ENCODE results near the gene C1QTNF8. TPM values are rescaled to one million over a fixed set of nuclear protein-coding genes. Genes with fewer than 3 reads are reported as not detected.

C1QTNF8 gene
- total RNA-seq, 1 experiment from 2014 or later = 2.9 TPM

GRCh38 chr16:1127971-1128715, 32.1 kb upstream of the C1QTNF8 start:
- DNase-seq (ENCODE audit: low spot score) = no peak

GRCh38 chr16:1127101-1127500, 31.1 kb upstream of the C1QTNF8 start:
- DNase-seq (ENCODE audit: low spot score) = no peak

- no peak for DNase-seq (ENCODE audit: low spot score)
These were observed 30.5 kb upstream of the C1QTNF8 start for GRCh38 chr16:1126586-1126985.

- no peak for DNase-seq (ENCODE audit: low spot score)
These were observed 30.0 kb upstream of the C1QTNF8 start for GRCh38 chr16:1126044-1126443.

GRCh38 chr16:1125471-1125870, 29.4 kb upstream of the C1QTNF8 start:
- no peak for DNase-seq (ENCODE audit: low spot score)

- DNase-seq (ENCODE audit: low spot score) = no peak
These were observed 28.8 kb upstream of the C1QTNF8 start for GRCh38 chr16:1124795-1125194.

- DNase-seq (ENCODE audit: low spot score) = no peak
These were observed 28.2 kb upstream of the C1QTNF8 start for GRCh38 chr16:1124291-1124690.

GRCh38 chr16:1123525-1124230, 27.6 kb upstream of the C1QTNF8 start:
- no peak for DNase-seq (ENCODE audit: low spot score)

- DNase-seq (ENCODE audit: low spot score) = no peak
These were observed 26.3 kb upstream of the C1QTNF8 start for GRCh38 chr16:1122398-1122765.

GRCh38 chr16:1121601-1122397, 25.8 kb upstream of the C1QTNF8 start:
- no peak for DNase-seq (ENCODE audit: low spot score)

GRCh38 chr16:1121009-1121408, 25.0 kb upstream of the C1QTNF8 start:
- DNase-seq (ENCODE audit: low spot score) = no peak

GRCh38 chr16:1120577-1120941, 24.5 kb upstream of the C1QTNF8 start:
- no peak for DNase-seq (ENCODE audit: low spot score)

GRCh38 chr16:1119766-1120576, 23.9 kb upstream of the C1QTNF8 start:
- DNase-seq (ENCODE audit: low spot score) = peak; percentile 81

GRCh38 chr16:1119129-1119528, 23.1 kb upstream of the C1QTNF8 start:
- DNase-seq (ENCODE audit: low spot score) = no peak

GRCh38 chr16:1117926-1118325, 21.9 kb upstream of the C1QTNF8 start:
- DNase-seq (ENCODE audit: low spot score) = no peak

- no peak for DNase-seq (ENCODE audit: low spot score)
These were observed 21.3 kb upstream of the C1QTNF8 start for GRCh38 chr16:1117176-1117900.

GRCh38 chr16:1116693-1117077, 20.6 kb upstream of the C1QTNF8 start:
- no peak for DNase-seq (ENCODE audit: low spot score)

- no peak for DNase-seq (ENCODE audit: low spot score)
These were observed 18.0 kb upstream of the C1QTNF8 start for GRCh38 chr16:1113889-1114526.

- no peak for DNase-seq (ENCODE audit: low spot score)
These were observed 17.4 kb upstream of the C1QTNF8 start for GRCh38 chr16:1113489-1113888.

- DNase-seq (ENCODE audit: low spot score) = no peak
These were observed 16.6 kb upstream of the C1QTNF8 start for GRCh38 chr16:1112506-1113184.

All from A172 (cell line).